ENCODE data around the gene AASS.

DNA sequence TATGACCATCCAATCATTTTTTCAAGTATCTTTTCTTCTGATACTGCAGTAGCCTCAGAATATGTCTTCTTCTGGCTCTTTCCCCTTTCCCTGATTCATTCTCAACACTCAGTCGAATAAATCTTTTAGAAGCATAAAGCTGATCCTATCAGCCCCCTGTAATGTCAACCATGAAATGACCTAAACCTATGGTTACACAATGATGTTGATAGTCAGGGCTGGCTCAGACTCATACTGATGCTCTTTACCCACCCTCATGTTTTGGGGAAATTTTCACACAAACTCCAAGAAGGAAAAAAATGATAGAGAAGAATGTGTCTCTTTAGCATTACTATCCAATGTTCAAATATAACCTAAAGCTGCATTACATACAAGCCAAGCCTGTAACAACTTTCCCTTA, 76.0 kb downstream of the AASS start:
- TF ChIP-seq POLR2A (IDR thresholded peaks at IDR 0.05) (no peak), POLR2AphosphoS5 (IDR thresholded peaks at IDR 0.05) (no peak), EP300 (IDR thresholded peaks at IDR 0.05) (no peak)
- TF ChIP-seq, protein P1, sequence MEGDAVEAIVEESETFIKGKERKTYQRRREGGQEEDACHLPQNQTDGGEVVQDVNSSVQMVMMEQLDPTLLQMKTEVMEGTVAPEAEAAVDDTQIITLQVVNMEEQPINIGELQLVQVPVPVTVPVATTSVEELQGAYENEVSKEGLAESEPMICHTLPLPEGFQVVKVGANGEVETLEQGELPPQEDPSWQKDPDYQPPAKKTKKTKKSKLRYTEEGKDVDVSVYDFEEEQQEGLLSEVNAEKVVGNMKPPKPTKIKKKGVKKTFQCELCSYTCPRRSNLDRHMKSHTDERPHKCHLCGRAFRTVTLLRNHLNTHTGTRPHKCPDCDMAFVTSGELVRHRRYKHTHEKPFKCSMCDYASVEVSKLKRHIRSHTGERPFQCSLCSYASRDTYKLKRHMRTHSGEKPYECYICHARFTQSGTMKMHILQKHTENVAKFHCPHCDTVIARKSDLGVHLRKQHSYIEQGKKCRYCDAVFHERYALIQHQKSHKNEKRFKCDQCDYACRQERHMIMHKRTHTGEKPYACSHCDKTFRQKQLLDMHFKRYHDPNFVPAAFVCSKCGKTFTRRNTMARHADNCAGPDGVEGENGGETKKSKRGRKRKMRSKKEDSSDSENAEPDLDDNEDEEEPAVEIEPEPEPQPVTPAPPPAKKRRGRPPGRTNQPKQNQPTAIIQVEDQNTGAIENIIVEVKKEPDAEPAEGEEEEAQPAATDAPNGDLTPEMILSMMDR (IDR thresholded peaks at IDR 0.05) = no peak
